GM12864 (cell line): Measurements from ENCODE around the gene MRPS17.
A peak's percentile ranks its signal among the peaks of the same experiment; 100 is the strongest.
"Not testable (repeated sequence)": the region's sequence is repeated elsewhere in the genome, so short reads cannot be mapped to it uniquely, and the experiment has no call there.

Experiments used
- DNase-seq: peaks from one replicate; pipeline ENCODE4 v3.0.0-alpha.2; 2011; ENCODE audit warnings: low read depth
- H3K4me3 ChIP-seq: 2 replicates; pipeline ENCODE4 v1.5.1; 2011; ENCODE audit warnings: mild to moderate bottlenecking, low read depth, low read length, control low read depth
- TF ChIP-seq, protein P1 (sequence below): IDR thresholded peaks from 2 replicates; pipeline ENCODE4 v1.5.1; 2011; ENCODE audit warnings: low read depth, mild to moderate bottlenecking, moderate library complexity, low read length, control low read depth, inconsistent platforms; ENCODE audit errors: missing control alignments

The MRPS17 gene

DNA sequence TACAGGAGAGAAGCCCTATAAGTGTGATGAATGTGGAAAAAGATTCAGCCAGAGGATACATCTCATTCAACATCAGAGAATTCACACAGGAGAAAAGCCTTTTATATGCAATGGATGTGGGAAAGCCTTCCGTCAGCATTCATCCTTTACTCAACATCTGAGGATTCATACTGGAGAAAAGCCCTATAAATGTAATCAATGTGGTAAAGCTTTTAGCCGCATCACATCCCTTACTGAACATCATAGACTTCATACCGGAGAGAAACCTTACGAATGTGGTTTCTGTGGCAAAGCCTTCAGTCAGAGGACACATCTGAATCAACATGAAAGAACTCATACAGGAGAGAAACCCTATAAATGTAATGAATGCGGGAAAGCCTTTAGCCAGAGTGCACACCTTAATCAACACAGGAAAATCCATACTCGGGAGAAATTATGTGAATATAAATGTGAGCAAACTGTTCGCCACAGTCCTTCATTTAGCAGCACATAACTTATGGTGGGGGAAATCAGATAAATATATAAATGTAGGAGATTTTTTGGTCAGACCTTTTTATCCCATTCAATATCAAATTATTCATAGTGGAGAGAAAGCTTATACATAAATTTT lies 12.1 kb upstream of the MRPS17 start:
- H3K4me3 ChIP-seq = no peak overlapping the region
- TF ChIP-seq, protein P1, sequence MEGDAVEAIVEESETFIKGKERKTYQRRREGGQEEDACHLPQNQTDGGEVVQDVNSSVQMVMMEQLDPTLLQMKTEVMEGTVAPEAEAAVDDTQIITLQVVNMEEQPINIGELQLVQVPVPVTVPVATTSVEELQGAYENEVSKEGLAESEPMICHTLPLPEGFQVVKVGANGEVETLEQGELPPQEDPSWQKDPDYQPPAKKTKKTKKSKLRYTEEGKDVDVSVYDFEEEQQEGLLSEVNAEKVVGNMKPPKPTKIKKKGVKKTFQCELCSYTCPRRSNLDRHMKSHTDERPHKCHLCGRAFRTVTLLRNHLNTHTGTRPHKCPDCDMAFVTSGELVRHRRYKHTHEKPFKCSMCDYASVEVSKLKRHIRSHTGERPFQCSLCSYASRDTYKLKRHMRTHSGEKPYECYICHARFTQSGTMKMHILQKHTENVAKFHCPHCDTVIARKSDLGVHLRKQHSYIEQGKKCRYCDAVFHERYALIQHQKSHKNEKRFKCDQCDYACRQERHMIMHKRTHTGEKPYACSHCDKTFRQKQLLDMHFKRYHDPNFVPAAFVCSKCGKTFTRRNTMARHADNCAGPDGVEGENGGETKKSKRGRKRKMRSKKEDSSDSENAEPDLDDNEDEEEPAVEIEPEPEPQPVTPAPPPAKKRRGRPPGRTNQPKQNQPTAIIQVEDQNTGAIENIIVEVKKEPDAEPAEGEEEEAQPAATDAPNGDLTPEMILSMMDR = no peak
- DNase-seq = no peak

DNA sequence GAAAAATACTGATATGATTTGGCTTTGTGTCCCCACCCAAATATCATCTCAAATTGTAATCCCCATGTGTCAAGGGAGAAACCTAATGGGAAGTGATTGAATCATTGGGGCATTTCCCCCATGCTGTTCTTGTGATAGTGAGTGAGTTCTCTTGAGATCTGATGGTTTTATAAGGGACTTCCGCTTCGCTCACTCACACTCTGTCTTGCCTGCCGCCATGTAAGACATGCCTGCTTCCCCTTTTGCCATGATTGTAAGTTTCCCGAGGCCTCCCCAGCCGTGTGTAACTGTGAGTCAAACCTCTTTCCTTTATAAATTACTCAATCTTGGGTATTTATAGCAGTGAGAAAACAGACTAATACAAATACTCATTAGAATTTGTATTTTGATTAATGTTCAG lies 5.1 kb upstream of the MRPS17 start:
- TF ChIP-seq, protein P1 = no peak
- no peak for DNase-seq
- no peak overlapping the region for H3K4me3 ChIP-seq

DNA sequence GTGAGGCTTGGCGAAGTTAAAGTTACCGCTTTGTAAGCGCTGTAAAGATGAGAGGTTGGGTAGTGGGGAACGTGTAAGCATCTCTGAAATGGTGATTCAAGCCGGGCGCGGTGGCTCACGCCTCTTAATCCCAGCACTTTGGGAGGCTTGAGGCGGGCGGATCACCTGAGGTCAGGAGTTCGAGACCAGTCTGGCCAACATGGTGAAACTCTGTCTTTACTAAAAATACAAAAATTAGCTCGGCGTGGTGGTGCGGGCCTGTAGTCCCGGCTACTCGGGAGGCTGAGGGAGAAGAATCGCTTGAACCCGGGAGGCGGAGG lies 635 bp downstream of the MRPS17 start:
- not testable (repeated sequence) for DNase-seq
- peak overlapping the region; percentile 98 for H3K4me3 ChIP-seq

DNA sequence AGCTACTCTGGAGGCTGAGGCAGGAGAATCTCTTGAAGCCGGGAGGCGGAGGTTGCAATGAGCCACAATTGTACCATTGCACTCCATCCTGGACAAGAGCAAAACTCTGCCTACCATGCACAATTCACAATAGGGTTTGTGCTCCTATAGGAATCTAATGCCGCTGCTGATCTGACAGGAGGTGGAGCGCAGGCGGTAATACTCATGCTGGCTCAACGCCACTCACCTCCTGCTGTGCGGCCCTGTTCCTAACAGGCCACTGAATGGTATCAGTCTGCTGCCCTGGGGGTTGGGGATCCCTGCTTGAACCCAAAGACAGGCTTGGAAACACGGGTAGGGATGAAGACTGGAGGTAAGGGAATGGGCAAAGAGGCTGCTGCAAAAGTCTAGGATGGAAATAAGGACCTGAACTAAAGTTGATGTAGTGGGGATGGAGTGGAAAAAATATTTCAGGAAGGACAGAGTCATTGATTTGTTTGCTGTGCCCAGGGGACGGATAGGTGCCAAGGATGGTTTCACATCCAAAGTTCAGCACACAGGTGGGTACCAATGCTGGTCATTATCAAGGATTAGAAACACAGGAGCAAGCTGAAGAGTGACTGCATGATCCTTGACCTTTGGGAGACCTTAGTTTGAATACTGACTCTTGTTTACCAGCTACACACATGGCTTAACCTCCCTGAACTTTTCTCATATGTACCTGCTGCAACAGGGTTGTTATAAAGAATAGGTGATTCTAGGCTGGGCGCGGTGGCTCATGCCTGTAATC lies 2.2 kb downstream of the MRPS17 start:
- TF ChIP-seq, protein P1 = no peak
- no peak overlapping the region for H3K4me3 ChIP-seq
- DNase-seq = no peak

DNA sequence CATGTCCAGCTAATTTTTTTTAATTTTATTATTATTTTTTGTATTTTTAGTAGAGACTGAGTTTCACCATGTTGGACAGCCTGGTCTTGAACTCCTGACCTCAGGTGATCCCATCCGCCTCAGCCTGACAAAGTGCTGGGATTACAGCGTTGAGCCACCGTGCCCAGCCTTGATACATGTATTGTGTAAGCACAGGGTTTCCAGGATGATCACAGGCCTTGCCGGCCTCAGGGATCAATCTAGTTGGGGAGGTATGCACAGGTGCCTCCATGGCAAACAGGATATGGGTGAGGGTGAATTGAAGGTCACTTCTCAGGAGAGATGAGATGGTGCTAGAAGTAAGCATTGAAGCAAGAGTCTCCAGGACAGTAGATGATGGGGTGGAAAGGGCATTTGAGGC lies 5.5 kb downstream of the MRPS17 start:
- TF ChIP-seq, protein P1 = no peak
- no peak overlapping the region for H3K4me3 ChIP-seq
- no peak for DNase-seq

DNA sequence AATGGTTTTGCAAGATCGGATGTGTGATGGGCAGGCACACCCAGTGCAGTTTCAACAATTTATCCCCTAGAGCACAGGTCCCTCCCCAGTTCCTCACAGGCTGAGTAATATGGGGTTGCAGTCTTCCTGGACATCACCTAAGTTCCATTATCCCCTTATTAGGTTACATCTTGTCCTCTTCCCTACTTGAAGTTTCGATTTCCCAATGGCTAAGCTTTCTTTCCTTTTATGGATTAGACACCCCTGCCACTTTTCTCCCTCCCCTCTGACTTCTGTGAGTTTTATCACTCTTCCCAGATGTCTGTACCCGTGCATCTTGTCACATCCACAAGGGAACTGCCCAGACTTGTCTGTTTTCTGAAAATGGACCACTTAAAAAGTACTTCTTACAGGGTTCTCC lies 10.3 kb downstream of the MRPS17 start:
- TF ChIP-seq, protein P1 = no peak
- no peak for DNase-seq
- no peak overlapping the region for H3K4me3 ChIP-seq

DNA sequence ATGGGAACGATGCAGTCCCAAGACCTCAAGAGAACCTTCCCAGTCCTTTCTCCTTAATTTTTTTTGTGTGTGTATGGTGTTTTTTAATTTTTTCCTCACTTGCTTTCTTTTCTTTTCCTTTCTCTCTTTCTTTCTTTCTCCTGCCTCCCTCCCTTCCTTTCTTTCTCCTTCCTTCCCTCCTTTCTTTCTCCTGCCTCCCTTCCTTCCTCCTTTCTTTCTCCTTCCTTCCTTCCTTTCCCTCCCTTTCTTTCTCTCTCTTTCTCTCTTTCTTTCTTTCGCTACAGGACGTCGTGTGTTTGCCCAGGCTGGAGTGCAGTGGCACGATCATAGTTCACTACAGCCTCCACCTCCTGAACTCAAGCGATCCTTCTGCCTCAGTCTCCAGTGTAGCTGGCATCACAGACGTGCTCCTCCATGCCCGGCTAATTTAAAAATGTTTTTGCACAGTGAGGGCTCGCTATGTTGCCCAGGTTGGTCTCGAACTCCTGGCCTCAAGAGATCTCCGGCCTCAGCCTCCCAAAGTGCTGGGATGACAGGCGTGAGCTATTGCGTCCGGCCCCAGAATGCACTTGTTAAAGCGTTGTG lies 12.0 kb downstream of the MRPS17 start:
- no peak for DNase-seq
- H3K4me3 ChIP-seq = peak overlapping the region; percentile 45
- TF ChIP-seq, protein P1 = no peak
